Loucy (cell line): ENCODE measurements around the gene TRRAP.

Source experiments
- H2AFZ ChIP-seq: fragments of 200-600 bp; sonication (generic); 2 replicates; pipeline ENCODE4 v1.6.0; 2016; ENCODE audit warnings: antibody characterized with exemption, mild to moderate bottlenecking, low read length, moderate library complexity
- H3F3A ChIP-seq: fragments of 200-600 bp; 2 replicates; pipeline ENCODE4 v1.6.0; 2016; ENCODE audit warnings: antibody characterized with exemption, low read depth, mild to moderate bottlenecking
- H3K27me3 ChIP-seq: fragments of 200-600 bp; sonication (generic); 2 replicates; pipeline ENCODE4 v1.6.1; 2014; ENCODE audit warnings: low read length, mild to moderate bottlenecking; ENCODE audit not compliant: insufficient read depth, poor library complexity, severe bottlenecking
- H3K36me3 ChIP-seq: fragments of 200-600 bp; sonication (generic); 2 replicates; pipeline ENCODE4 v1.6.1; 2016; ENCODE audit warnings: low read length; ENCODE audit not compliant: insufficient read depth
- H3K4me1 ChIP-seq: fragments of 200-600 bp; sonication (generic); 2 replicates; pipeline ENCODE4 v1.5.1; 2014; ENCODE audit warnings: low read length, mild to moderate bottlenecking; ENCODE audit not compliant: insufficient read depth, poor library complexity, severe bottlenecking
- H3K4me2 ChIP-seq: fragments of 200-600 bp; sonication (generic); 2 replicates; pipeline ENCODE4 v1.6.0; 2014; ENCODE audit warnings: antibody characterized with exemption, low read length, low read depth, mild to moderate bottlenecking; ENCODE audit not compliant: poor library complexity, severe bottlenecking
- H3K4me3 ChIP-seq: fragments of 200-600 bp; sonication (generic); 2 replicates; pipeline ENCODE4 v1.5.1; 2014; ENCODE audit warnings: low read length, mild to moderate bottlenecking, mixed read lengths; ENCODE audit not compliant: poor library complexity, severe bottlenecking
- H3K79me2 ChIP-seq: fragments of 200-600 bp; sonication (generic); 2 replicates; pipeline ENCODE4 v1.6.1; 2014; ENCODE audit warnings: low read length; ENCODE audit not compliant: insufficient read depth
- H3K9ac ChIP-seq: fragments of 200-600 bp; sonication (generic); 2 replicates; pipeline ENCODE4 v1.6.0; 2014; ENCODE audit warnings: mild to moderate bottlenecking, low read depth, low read length, moderate library complexity; ENCODE audit not compliant: poor library complexity, severe bottlenecking
- H3K9me2 ChIP-seq: fragments of 200-600 bp; sonication (generic); replicated peaks from 2 replicates; pipeline ENCODE4 v1.6.1; 2016; ENCODE audit warnings: low read depth, low read length, mixed read lengths
- H3K9me3 ChIP-seq: fragments of 200-600 bp; sonication (generic); 2 replicates; pipeline ENCODE4 v1.6.1; 2014; ENCODE audit warnings: mild to moderate bottlenecking, antibody characterized with exemption, low read length, low read depth; ENCODE audit not compliant: insufficient read depth
- H4K20me1 ChIP-seq: fragments of 200-600 bp; sonication (generic); 2 replicates; pipeline ENCODE4 v1.6.0; 2014; ENCODE audit warnings: antibody characterized with exemption, low read length, mild to moderate bottlenecking; ENCODE audit not compliant: insufficient read depth, poor library complexity, severe bottlenecking
- CTCF ChIP-seq: fragments of 200-600 bp; sonication (generic); conservative IDR thresholded peaks from 2 replicates; pipeline ENCODE4 v1.5.1; 2014; ENCODE audit warnings: mild to moderate bottlenecking, antibody characterized with exemption, low read length
- EZH2phosphoT487 ChIP-seq: fragments of 200-600 bp; IDR thresholded peaks from 2 replicates; pipeline ENCODE4 v1.6.1; 2018; ENCODE audit warnings: antibody characterized with exemption, mild to moderate bottlenecking, moderate library complexity, borderline replicate concordance

Gene TRRAP

DNA sequence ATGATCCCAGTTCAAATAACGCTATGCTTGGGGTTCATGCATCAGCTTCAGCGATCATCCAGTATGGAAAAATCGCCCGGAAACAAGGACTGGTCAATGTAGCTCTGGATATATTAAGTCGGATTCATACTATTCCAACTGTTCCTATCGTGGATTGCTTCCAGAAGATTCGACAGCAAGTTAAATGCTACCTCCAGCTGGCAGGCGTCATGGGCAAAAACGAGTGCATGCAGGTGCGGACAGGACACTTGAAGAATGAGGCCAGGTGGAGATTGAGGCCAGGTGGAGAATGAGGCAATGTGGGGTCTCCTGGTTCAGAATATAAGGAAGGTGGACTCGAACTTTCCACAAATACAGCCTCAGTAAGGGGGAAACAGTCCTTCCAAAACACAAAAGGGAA lies 105.8 kb downstream of the TRRAP start:
- Histone ChIP-seq H3K4me3 (no peak overlapping the region), H3K36me3 (peaks cover 94% of the 10 kb centered on the region)
- TF ChIP-seq EZH2phosphoT487 (no peak), CTCF (no peak)

GRCh38 chr7:98985406-98985805 lies 107.1 kb downstream of the TRRAP start:
- Histone ChIP-seq H3K4me1 (no peaks in the 10 kb centered on the region), H3K9ac (no peak overlapping the region), H3K4me2 (no peak overlapping the region), H3K27me3 (no peaks in the 10 kb centered on the region), H3K4me3 (no peak overlapping the region), H3K9me3 (no peaks in the 10 kb centered on the region), H3K9me2 (no peaks in the 10 kb centered on the region), H3F3A (no peaks in the 10 kb centered on the region), H2AFZ (no peak overlapping the region), H3K79me2 (no peaks in the 10 kb centered on the region), H4K20me1 (no peaks in the 10 kb centered on the region), H3K36me3 (peaks cover 94% of the 10 kb centered on the region)
- TF ChIP-seq CTCF: no peak

More for the DNA sequence above, 105.8 kb downstream of the TRRAP start:
- no peaks in the 10 kb centered on the region for H3K4me1 ChIP-seq
- H4K20me1 ChIP-seq: no peaks in the 10 kb centered on the region
- no peaks in the 10 kb centered on the region for H3K9me3 ChIP-seq
- H2AFZ ChIP-seq: no peak overlapping the region
- no peak overlapping the region for H3K9ac ChIP-seq
- no peak overlapping the region for H3K4me2 ChIP-seq
- H3K79me2 ChIP-seq: no peaks in the 10 kb centered on the region
- no peaks in the 10 kb centered on the region for H3F3A ChIP-seq
- no peaks in the 10 kb centered on the region for H3K9me2 ChIP-seq
- H3K27me3 ChIP-seq: no peaks in the 10 kb centered on the region

DNA sequence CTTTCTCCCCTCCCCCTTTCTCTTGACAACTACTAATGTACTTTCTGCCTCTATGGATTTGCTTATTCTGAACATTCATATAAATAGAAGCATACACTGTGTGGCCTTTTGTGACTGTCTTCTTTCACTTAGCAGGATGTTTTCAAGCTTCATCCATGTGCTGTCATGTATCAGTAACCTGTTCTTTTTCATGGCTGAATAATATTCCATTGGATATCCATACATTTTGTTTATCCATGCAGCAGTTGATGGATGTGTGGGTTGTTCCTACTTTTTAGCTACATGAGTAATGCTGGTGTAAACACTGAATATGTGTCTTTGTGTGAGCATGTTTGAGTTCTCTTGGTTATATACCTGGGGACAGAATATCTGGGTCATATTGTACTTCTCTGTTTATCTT lies 107.6 kb downstream of the TRRAP start:
- Histone ChIP-seq H2AFZ (no peak overlapping the region), H4K20me1 (no peaks in the 10 kb centered on the region), H3K36me3 (peaks cover 93% of the 10 kb centered on the region), H3K4me2 (no peak overlapping the region), H3F3A (no peaks in the 10 kb centered on the region), H3K9ac (no peak overlapping the region), H3K27me3 (no peaks in the 10 kb centered on the region), H3K4me3 (no peak overlapping the region), H3K9me2 (no peaks in the 10 kb centered on the region), H3K4me1 (no peaks in the 10 kb centered on the region), H3K9me3 (no peaks in the 10 kb centered on the region), H3K79me2 (no peaks in the 10 kb centered on the region)
- TF ChIP-seq CTCF: no peak
- no peak for TF ChIP-seq EZH2phosphoT487
